Esophagus squamous epithelium (tissue), 5 donors: ENCODE data around the gene GFM2. TPM values are rescaled to one million over a fixed set of nuclear protein-coding genes. Genes with fewer than 3 reads are reported as not detected.
"Not testable (repeated sequence)": the region's sequence is repeated elsewhere in the genome, so short reads cannot be mapped to it uniquely, and the experiment has no call there.

Experiments used
- DNase-seq: peaks from one replicate; lab custom pipeline; 2025; lab: John Stamatoyannopoulos, UW
- H3K27ac ChIP-seq, 4 donors: fragments of 200-600 bp; sonication (generic); one replicate each; pipeline ENCODE4 v1.5.1; 2016 to 2019; ENCODE audit warnings: mild to moderate bottlenecking in 1 of 4
- H3K27me3 ChIP-seq, 4 donors: fragments of 200-600 bp; sonication (generic); 1 replicate in 3 of 4; 2 replicates in 1 of 4; pipeline versions ENCODE4 v1.5.1 to v1.6.0; 2017 to 2021; ENCODE audit warnings: antibody characterized with exemption in 1 of 4
- H3K36me3 ChIP-seq, 3 donors: fragments of 200-600 bp; sonication (generic); one replicate each; pipeline ENCODE4 v1.5.1; 2016 to 2019
- H3K4me1 ChIP-seq, 3 donors: fragments of 200-600 bp; sonication (generic); one replicate each; pipeline ENCODE4 v1.5.1; 2017 to 2019
- H3K4me3 ChIP-seq, 4 donors: fragments of 200-600 bp; sonication (generic); 1 replicate in 3 of 4; 2 replicates in 1 of 4; pipeline ENCODE4 v1.5.1; 2016 to 2019; ENCODE audit warnings: mild to moderate bottlenecking in 2 of 4, moderate library complexity in 1 of 4
- H3K9me3 ChIP-seq, 3 donors: fragments of 200-600 bp; sonication (generic); one replicate each; pipeline ENCODE4 v1.5.1; 2016 to 2019
- POLR2A ChIP-seq, 4 donors: fragments of 450-650 bp; IDR thresholded peaks; one replicate each; pipeline ENCODE4 v1.6.1; 2017; ENCODE audit warnings: antibody characterized with exemption in 4 of 4, mild to moderate bottlenecking in 4 of 4, moderate library complexity in 3 of 4
- WGBS, 2 donors: methylation state at CpG; one replicate each; pipeline ENCODE4 v1.1.5; 2018; 5-methylcytosine and 5-hydroxymethylcytosine counted together
- intact Hi-C: fragments of 100-400 bp; cut with DNase I; formaldehyde crosslinking; loops from one replicate; pipeline ENCODE4 v1.15.0; 2022
- total RNA-seq, 4 donors: library from RNA; depleted of rRNA; stranded (reverse); fragments of >200 nt; gene quantifications; one replicate each; pipeline ENCODE4 v1.1.0, GENCODE V29; 2016
- TF ChIP-seq, protein P1 (sequence below), 6 experiments: fragments of 450-650 bp in 4 of 6; fragments of 200-600 bp in 2 of 6; sonication (generic) in 2 of 6; IDR thresholded peaks; one replicate each; pipeline ENCODE4 v1.5.1; 2016 to 2019; ENCODE audit warnings: antibody characterized with exemption in 6 of 6, mild to moderate bottlenecking in 4 of 6, moderate library complexity in 4 of 6
- donor health status: DM: yes; HTN: yes; CAD: no.

The GFM2 gene
- total RNA-seq, 4 donors from 2014 or later, result 10.2 to 26.4 (median 19.6) TPM

- intact Hi-C loops, result no loop called here
- 15% methylated on average over 4 to 12 of the region's 78 CpGs for WGBS, 2 donors
- DNase-seq, result peak; percentile 34
- H3K27ac ChIP-seq, result peak within 1 kb of the TSS; percentile 82 to 91 (median 86)
- peak in 3 of 4 donors; percentile 14 to 90 (median 81) for TF ChIP-seq POLR2A (IDR thresholded peaks at IDR 0.05)
- TF ChIP-seq, protein P1, sequence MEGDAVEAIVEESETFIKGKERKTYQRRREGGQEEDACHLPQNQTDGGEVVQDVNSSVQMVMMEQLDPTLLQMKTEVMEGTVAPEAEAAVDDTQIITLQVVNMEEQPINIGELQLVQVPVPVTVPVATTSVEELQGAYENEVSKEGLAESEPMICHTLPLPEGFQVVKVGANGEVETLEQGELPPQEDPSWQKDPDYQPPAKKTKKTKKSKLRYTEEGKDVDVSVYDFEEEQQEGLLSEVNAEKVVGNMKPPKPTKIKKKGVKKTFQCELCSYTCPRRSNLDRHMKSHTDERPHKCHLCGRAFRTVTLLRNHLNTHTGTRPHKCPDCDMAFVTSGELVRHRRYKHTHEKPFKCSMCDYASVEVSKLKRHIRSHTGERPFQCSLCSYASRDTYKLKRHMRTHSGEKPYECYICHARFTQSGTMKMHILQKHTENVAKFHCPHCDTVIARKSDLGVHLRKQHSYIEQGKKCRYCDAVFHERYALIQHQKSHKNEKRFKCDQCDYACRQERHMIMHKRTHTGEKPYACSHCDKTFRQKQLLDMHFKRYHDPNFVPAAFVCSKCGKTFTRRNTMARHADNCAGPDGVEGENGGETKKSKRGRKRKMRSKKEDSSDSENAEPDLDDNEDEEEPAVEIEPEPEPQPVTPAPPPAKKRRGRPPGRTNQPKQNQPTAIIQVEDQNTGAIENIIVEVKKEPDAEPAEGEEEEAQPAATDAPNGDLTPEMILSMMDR (IDR thresholded peaks at IDR 0.05), result no peak
- peaks cover 0 to 14% (median 0%) of the 10 kb centered on the region in 3 donors for H3K36me3 ChIP-seq
- peak within 1 kb of the TSS; percentile 70 to 94 (median 84) for H3K4me3 ChIP-seq
- H3K9me3 ChIP-seq, result no peaks in the 10 kb centered on the region
- H3K27me3 ChIP-seq, result no peaks in the 10 kb centered on the region
- peaks cover 0 to 41% (median 6%) of the 10 kb centered on the region in 3 donors for H3K4me1 ChIP-seq
These were observed 81.7 kb downstream of the GFM2 start, which contains the start of gene HEXB for GRCh38 chr5:74684900-74685851. Gene HEXB, plus strand, starts transcription at chr5:74685233. Its CDS starts 28 bp downstream, at chr5:74685261.

DNA sequence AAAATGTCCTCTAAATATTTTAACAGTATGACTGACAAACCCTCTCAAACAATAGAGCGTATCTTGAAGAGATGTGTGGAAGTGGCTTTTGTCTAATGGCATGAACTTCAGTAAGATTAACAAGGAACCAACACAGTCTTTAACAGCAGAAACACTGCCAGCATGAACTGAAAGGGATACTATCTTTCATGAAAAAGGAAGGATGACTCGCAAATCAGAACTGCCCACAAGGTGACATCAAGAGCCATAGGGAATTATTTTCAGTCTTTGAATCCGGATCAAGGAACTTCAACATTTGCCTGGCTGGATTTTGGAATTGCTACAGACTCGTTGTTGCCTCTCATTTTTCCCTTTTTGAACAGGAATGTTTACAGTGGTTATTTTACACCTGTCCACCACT is 87.0 kb downstream of the GFM2 start:
- Histone ChIP-seq H3K4me3 (no peak overlapping the region), H3K9me3 (no peaks in the 10 kb centered on the region), H3K27me3 (no peaks in the 10 kb centered on the region), H3K36me3 (no peaks in the 10 kb centered on the region), H3K4me1 (peaks cover 0 to 15% (median 0%) of the 10 kb centered on the region in 3 donors), H3K27ac (no peak overlapping the region)
- TF ChIP-seq, protein P1 (IDR thresholded peaks at IDR 0.05), result no peak
- no peak for TF ChIP-seq POLR2A (IDR thresholded peaks at IDR 0.05)
- 45 to 66% methylated on average over 4 of the region's 4 CpGs for WGBS, 2 donors
- DNase-seq, result no peak
- intact Hi-C loops, result loop anchor here (10.0 kb wide), 1 partner anchor 225 kb away; no protein-coding TSS in a partner anchor

DNA sequence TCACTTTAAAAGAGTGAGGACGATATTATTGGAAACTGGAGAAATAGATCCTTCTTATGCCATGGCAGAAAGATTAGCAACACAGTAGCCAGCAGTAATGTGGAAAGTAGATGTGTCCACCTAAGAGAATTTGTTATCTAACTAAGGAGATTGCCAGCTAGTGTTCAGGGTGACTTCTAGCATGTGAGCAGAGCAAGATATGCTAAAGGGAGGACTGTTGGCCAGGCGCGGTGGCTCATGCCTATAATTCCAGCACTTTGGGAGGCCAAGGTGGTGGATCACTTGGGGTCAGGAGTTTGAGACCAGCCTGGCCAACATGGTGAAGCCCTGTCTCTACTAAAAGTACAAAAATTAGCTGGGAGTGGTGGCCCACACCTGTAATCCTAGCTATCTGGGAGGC is 87.6 kb downstream of the GFM2 start:
- H3K4me1 ChIP-seq, H3K36me3 ChIP-seq, H3K27me3 ChIP-seq, DNase-seq, H3K4me3 ChIP-seq, H3K27ac ChIP-seq, H3K9me3 ChIP-seq: not testable (repeated sequence)
- intact Hi-C loops, result loop anchor here (10.0 kb wide), 1 partner anchor 226 kb away; no protein-coding TSS in a partner anchor
- 86 to 91% methylated on average over 3 of the region's 3 CpGs for WGBS, 2 donors

GRCh38 chr5:74678123-74678522 is 88.8 kb downstream of the GFM2 start:
- peaks cover 0 to 10% (median 0%) of the 10 kb centered on the region in 3 donors for H3K4me1 ChIP-seq
- not testable (repeated sequence) for DNase-seq, H3K4me3 ChIP-seq, H3K36me3 ChIP-seq, H3K27ac ChIP-seq, H3K27me3 ChIP-seq, H3K9me3 ChIP-seq
- intact Hi-C loops, result loop anchor here (10.0 kb wide), 1 partner anchor 227 kb away; no protein-coding TSS in a partner anchor
- 90% methylated on average over 3 of the region's 3 CpGs for WGBS, 2 donors

GRCh38 chr5:74676466-74676865 is 90.5 kb downstream of the GFM2 start:
- DNase-seq, result not testable (repeated sequence)
- intact Hi-C loops, result loop anchor here (10.0 kb wide), 1 partner anchor 228 kb away; no protein-coding TSS in a partner anchor
- 79 to 83% methylated on average over 5 of the region's 6 CpGs for WGBS, 2 donors

DNA sequence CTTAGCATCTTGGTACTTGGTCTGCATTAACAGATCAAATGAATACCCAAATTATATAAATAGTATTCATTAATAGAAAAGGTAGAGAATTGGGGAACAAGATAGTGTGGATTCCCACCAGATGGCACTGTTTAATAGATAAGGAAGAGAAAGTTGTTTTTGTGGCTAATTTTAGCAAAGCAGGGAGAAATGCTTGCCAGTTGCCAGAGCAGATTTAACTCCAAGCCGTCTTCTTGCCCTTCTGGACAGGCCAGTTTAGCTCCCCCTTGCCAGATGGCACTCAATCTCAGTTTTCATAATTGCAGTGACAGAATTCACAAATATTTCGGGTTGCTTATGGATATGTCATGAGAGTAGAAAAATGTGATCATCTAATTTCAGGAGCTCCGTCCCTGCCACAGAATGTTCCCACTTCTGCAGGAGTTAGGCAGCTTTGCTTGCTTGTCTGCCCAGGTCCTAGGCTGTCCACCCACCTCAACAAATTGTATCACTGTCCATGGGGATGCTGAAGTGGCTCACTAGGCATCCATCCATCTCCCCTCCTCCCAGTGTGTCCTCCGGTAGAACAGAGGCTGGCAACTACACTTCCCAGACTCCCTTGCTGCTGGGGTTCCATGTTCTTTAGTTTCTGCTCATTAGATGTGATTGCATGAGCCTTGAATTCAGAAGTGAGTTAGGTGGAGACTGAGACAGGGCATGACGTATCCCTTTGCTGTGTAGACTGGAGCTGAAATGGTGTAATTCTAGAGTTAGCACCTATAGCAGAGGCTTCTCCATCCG is 93.7 kb downstream of the GFM2 start:
- Histone ChIP-seq H3K4me3 (peak overlapping the region in 3 of 4 donors; percentile 8 to 48 (median 27)), H3K4me1 (peaks cover 0 to 17% (median 0%) of the 10 kb centered on the region in 3 donors), H3K36me3 (no peaks in the 10 kb centered on the region), H3K9me3 (no peaks in the 10 kb centered on the region), H3K27me3 (no peaks in the 10 kb centered on the region), H3K27ac (peak overlapping the region in 2 of 4 donors; percentile 57 to 64)
- DNase-seq, result no peak
- intact Hi-C loops, result loop anchor here (10.0 kb wide), 1 partner anchor 232 kb away; no protein-coding TSS in a partner anchor
- no peak for TF ChIP-seq POLR2A (IDR thresholded peaks at IDR 0.05)
- TF ChIP-seq, protein P1 (IDR thresholded peaks at IDR 0.05), result peak; percentile 25 to 58 (median 44)
- WGBS, 2 donors, result 35 to 41% methylated on average over 6 of the region's 6 CpGs

More at GRCh38 chr5:74676466-74676865, 90.5 kb downstream of the GFM2 start:
- H3K4me3 ChIP-seq, H3K27ac ChIP-seq, H3K9me3 ChIP-seq, H3K36me3 ChIP-seq, H3K27me3 ChIP-seq: not testable (repeated sequence)
- peaks cover 0 to 17% (median 0%) of the 10 kb centered on the region in 3 donors for H3K4me1 ChIP-seq
